GM21360 (cell line): Measurements from ENCODE around the gene DEDD.

ENCODE experiments used
- ATAC-seq: cut with Tn5 transposase; IDR thresholded peaks from one replicate; pipeline ENCODE4 v1.9.1; 2021; ENCODE audit warnings: mild to moderate bottlenecking, moderate library complexity; ENCODE audit not compliant: unreplicated experiment

Gene DEDD

DNA sequence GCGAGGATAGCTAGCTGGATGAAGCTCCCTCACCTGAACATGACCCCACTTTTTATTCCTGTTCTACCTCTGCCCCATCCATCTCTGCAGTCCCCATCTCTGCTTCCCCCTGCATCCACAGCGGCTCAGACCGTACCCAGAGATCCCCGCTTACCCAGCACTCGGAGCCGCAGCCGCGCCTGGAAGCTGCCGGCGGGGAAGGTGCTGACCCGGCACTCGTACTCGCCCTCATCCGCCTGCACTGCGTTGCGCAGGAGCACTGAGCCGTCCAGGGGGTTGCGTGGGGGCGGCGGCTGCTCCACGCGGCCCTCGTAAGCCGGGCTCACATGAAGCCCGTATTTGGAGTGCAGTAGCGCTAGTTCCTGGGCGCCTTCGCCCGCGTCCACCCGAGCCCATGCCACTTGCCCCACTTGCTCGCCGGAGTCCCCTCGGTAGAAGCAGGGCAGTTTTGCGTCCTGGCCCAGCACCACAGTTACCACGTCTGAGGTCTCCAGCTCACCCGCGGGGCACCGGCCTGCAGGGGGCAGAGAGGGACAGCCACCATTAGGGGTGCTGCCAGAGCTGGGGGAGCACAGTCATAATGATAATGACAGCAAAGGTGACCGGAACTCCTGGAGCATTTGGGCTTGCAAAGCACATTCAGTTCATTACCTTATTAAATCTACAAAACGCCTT is 52.9 kb downstream of the DEDD start:
- ATAC-seq: no peak

GRCh38 chr1:161077426-161077825 is 55.0 kb downstream of the DEDD start:
- no peak for ATAC-seq

DNA sequence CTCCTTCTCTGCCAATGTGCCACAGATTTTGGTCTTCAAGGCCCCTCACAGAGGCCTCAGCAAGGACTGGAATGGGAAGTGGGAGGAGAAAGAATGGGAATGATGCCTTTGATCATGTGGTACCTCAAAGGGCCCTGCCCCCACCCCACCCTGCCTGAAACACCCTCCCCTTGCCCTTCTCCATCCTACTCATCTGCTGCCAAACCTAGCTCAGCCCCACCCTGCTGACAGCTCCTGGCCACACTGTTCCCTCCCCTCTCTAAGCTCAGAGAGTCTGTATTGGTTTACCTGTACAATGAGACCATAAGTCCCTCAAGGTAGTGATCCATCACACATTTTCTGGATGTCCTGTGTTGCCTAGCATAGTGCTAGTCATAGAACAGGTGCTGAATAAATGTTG is 56.1 kb downstream of the DEDD start:
- ATAC-seq: no peak

- ATAC-seq: no peak
Measured at GRCh38 chr1:161074676-161075368, 57.6 kb downstream of the DEDD start.

- no peak for ATAC-seq
Measured at GRCh38 chr1:161073474-161074121, 58.9 kb downstream of the DEDD start.

DNA sequence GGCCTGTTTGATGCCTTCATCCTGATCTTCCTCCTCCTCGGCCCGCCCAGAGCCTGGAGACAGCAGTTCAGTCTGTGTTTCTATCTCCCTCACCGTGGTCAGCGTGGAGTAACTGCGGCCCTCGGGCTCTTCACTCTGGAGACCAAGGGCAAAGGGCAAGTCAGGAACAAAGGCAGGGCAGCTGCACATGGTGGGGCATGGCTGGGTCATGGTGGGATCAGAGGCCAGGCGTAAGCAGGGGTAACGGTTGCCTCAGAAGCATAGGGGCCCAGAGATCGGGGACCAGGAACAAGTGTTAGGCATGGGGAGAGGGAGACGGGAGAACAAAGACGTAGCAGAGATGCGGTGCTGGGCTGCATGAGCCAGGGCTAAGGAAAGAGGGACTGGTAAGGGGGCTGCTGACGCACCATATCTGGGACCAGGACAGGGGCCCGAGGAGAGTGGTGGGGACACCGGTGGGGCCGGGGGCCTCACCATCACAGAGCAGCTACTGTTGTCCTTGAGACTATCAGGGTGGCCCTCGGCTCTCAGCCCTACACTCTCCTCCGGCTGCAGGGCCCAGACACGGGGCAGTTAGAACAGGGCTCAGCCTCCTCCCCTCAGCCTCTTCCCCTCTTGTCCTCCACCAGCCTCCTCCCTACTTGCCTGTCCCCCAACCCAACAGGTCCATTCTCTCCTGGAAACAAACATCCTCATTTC is 59.6 kb downstream of the DEDD start:
- no peak for ATAC-seq

DNA sequence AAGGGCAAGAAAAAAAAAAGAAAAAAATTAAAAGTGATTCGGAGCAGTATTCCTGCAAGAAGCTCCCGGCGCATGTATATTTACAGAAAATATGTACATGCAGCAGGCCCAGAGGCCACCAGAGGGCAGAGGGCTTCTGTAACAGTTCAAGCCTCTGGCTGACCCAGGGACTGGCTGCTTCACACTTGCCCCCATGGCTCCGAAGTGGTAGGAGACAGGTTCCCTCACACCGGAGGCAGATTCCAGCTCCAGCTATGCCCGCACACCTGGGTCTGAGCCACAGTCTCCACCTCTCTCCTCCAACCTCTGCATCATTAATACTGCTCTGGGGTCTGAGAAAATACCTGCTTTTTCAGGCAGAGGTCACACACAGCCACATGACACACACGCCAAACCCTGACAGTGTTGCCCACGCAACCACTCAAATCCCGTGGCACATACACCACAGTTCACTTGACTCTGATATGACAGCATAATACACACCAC is 60.5 kb downstream of the DEDD start:
- ATAC-seq: no peak
